Ishikawa (cell line): ENCODE results near the gene DCHS2.

Experiments
- CEBPB ChIP-seq: IDR thresholded peaks from 2 replicates; pipeline ENCODE4 v1.6.1; 2012
- CREB1 ChIP-seq: IDR thresholded peaks from 2 replicates; pipeline ENCODE4 v1.6.1; 2012; ENCODE audit warnings: low read depth
- EGR1 ChIP-seq: IDR thresholded peaks from 2 replicates; pipeline ENCODE4 v1.6.1; 2012
- EP300 ChIP-seq: IDR thresholded peaks from 2 replicates; pipeline ENCODE4 v1.6.1; 2012; ENCODE audit warnings: borderline replicate concordance
- FOXM1 ChIP-seq: IDR thresholded peaks from 2 replicates; pipeline ENCODE4 v1.6.1; 2012; ENCODE audit warnings: low read depth, borderline replicate concordance
- MAX ChIP-seq: IDR thresholded peaks from 2 replicates; pipeline ENCODE4 v1.6.1; 2012
- NFIC ChIP-seq: IDR thresholded peaks from 2 replicates; pipeline ENCODE4 v1.6.1; 2012
- RAD21 ChIP-seq: IDR thresholded peaks from 2 replicates; pipeline ENCODE4 v1.6.1; 2012; ENCODE audit warnings: low read depth
- TAF1 ChIP-seq: IDR thresholded peaks from 2 replicates; pipeline ENCODE4 v1.6.1; 2012; ENCODE audit warnings: low read depth, mild to moderate bottlenecking
- TCF12 ChIP-seq: IDR thresholded peaks from 2 replicates; pipeline ENCODE4 v1.6.1; 2012; ENCODE audit warnings: low read depth
- TEAD4 ChIP-seq: IDR thresholded peaks from 2 replicates; pipeline ENCODE4 v1.6.1; 2012
- YY1 ChIP-seq: IDR thresholded peaks from 2 replicates; pipeline ENCODE4 v1.6.1; 2012; ENCODE audit warnings: low read depth
- ZBTB7A ChIP-seq: IDR thresholded peaks from 2 replicates; pipeline ENCODE4 v1.6.1; 2012; ENCODE audit warnings: low read depth
- TF ChIP-seq, protein P1 (sequence below): IDR thresholded peaks from 2 replicates; pipeline ENCODE4 v1.6.1; 2012; ENCODE audit warnings: low read depth, mild to moderate bottlenecking
- TF ChIP-seq, protein P2 (sequence below): IDR thresholded peaks from 2 replicates; pipeline ENCODE4 v1.6.1; 2012

DCHS2 gene

GRCh38 chr4:154511981-154512380 lies 20.4 kb upstream of the DCHS2 start:
- TF ChIP-seq, protein P1, sequence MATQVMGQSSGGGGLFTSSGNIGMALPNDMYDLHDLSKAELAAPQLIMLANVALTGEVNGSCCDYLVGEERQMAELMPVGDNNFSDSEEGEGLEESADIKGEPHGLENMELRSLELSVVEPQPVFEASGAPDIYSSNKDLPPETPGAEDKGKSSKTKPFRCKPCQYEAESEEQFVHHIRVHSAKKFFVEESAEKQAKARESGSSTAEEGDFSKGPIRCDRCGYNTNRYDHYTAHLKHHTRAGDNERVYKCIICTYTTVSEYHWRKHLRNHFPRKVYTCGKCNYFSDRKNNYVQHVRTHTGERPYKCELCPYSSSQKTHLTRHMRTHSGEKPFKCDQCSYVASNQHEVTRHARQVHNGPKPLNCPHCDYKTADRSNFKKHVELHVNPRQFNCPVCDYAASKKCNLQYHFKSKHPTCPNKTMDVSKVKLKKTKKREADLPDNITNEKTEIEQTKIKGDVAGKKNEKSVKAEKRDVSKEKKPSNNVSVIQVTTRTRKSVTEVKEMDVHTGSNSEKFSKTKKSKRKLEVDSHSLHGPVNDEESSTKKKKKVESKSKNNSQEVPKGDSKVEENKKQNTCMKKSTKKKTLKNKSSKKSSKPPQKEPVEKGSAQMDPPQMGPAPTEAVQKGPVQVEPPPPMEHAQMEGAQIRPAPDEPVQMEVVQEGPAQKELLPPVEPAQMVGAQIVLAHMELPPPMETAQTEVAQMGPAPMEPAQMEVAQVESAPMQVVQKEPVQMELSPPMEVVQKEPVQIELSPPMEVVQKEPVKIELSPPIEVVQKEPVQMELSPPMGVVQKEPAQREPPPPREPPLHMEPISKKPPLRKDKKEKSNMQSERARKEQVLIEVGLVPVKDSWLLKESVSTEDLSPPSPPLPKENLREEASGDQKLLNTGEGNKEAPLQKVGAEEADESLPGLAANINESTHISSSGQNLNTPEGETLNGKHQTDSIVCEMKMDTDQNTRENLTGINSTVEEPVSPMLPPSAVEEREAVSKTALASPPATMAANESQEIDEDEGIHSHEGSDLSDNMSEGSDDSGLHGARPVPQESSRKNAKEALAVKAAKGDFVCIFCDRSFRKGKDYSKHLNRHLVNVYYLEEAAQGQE = no peak
- TF ChIP-seq CREB1 (no peak), MAX (no peak), YY1 (no peak), FOXM1 (no peak), TCF12 (no peak), ZBTB7A (no peak), RAD21 (no peak)

- TF ChIP-seq MAX = no peak
- TF ChIP-seq FOXM1 = no peak
- TF ChIP-seq, protein P2, sequence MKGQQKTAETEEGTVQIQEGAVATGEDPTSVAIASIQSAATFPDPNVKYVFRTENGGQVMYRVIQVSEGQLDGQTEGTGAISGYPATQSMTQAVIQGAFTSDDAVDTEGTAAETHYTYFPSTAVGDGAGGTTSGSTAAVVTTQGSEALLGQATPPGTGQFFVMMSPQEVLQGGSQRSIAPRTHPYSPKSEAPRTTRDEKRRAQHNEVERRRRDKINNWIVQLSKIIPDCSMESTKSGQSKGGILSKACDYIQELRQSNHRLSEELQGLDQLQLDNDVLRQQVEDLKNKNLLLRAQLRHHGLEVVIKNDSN = no peak
- TF ChIP-seq EP300 = no peak
- no peak for TF ChIP-seq CEBPB
- no peak for TF ChIP-seq TAF1
- TF ChIP-seq TCF12 = no peak
- TF ChIP-seq, protein P1 = no peak
- no peak for TF ChIP-seq TEAD4
- TF ChIP-seq NFIC = no peak
- TF ChIP-seq CREB1 = no peak
- no peak for TF ChIP-seq ZBTB7A
- TF ChIP-seq RAD21 = no peak
- TF ChIP-seq YY1 = no peak
- no peak for TF ChIP-seq EGR1
Observed at GRCh38 chr4:154511548-154511947, 19.9 kb upstream of the DCHS2 start.

DNA sequence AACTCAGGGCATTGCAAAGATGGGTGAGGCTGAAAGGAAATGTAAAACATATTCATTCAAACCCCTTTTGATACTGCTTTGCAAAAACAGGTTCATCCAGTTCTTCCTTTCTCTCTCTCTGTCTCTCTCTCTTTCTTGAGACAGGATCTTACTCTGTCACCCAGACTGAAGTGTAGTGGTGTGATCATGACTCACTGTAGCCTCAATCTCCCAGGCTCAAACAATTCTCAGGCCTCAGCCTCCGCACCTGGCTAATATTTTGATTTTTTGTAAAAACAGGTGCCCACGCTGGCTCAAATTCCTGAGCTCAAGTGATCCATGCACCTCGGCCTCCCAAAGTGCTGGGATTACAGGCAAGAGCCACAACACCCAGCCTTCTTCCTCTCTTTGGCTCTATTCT lies 15.6 kb upstream of the DCHS2 start:
- peak; percentile 44; the same call in 1 of the 2 replicates for TF ChIP-seq MAX
- TF ChIP-seq TCF12 = peak; percentile 87
- peak; percentile 68 for TF ChIP-seq TEAD4
- TF ChIP-seq CREB1 = no peak
- no peak for TF ChIP-seq TAF1
- TF ChIP-seq EP300 = peak; percentile 72; the same call in 1 of the 2 replicates
- TF ChIP-seq NFIC = peak; percentile 35; the same call in 1 of the 2 replicates
- TF ChIP-seq EGR1 = peak; percentile 58
- TF ChIP-seq, protein P1 = no peak
- TF ChIP-seq YY1 = 0 out of 2 replicates have a peak, but pooled peaks have one; percentile 36
- no peak for TF ChIP-seq RAD21

DNA sequence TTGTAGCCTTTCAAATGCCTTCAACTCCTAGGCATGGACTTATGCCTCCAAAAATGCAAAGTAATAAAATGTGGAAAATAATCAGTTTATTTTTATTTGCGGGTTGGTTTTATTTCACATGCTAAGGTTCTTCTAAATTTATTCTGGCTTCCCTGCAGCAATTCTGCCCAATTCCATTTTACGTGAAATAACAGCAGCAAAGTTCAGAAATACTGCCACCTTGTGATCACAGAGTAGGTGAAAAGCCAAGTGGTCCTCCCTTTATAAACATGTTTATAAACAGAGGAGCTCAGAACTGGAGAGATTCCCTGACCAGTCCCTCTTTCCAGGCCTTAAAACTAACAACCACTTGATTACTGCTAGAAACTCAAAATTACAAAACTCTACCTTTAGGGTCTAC lies 14.7 kb upstream of the DCHS2 start:
- TF ChIP-seq TAF1 = no peak
- TF ChIP-seq TEAD4 = no peak
- TF ChIP-seq RAD21 = peak; percentile 70
- TF ChIP-seq CEBPB = no peak
- no peak for TF ChIP-seq EP300
- no peak for TF ChIP-seq MAX

DNA sequence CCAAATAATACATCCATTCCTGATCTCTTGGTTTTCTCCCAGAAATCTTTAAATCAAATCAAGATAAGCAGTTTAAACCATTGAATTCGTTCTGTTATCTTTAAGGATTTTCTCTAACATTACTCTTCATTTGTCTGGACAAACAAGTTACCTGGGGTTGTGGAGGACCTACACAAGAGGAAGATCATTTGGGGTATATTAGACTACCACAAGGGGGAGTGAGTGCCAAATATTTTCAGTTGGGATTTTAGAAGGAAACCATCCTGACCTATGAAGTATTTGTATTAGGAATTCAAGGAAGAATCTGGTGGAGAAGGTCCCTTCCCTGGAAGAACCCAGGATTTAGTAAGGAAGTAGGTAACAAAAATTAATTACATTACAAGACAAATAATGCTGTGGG lies 12.0 kb upstream of the DCHS2 start:
- TF ChIP-seq CEBPB (no peak), RAD21 (peak; percentile 33; the same call in 1 of the 2 replicates)
